DMS 273 (cell line): ENCODE results near the gene DCANP1.
A peak's percentile ranks its signal among the peaks of the same experiment; 100 is the strongest.

ENCODE experiments used
- DNase-seq: peaks from one replicate; lab custom pipeline; 2025; ENCODE audit not compliant: unreplicated experiment; lab: John Stamatoyannopoulos, UW

Gene DCANP1

GRCh38 chr5:135480511-135480910, 33.4 kb upstream of the DCANP1 start:
- no peak for DNase-seq

DNA sequence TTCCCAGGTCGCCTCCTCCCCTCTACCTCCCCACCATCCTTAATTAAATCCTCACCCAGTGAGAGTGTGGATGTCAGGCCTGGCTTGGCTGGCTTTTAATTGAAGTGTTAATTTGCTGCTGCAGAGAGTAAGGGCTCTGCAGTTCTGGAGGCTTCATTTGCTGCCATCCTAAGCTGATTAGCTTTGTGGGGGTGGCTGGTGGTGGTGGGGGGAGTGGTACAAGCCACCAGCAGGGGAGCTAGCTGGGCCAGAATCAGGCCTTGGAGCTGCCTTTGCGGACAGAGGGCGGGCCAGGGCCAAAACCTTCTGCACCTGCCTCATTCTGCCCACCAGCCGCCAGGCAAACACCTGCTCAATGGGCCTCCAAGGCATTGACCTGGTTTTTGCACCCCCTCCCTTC, 31.8 kb upstream of the DCANP1 start:
- peak; percentile 38 for DNase-seq

DNA sequence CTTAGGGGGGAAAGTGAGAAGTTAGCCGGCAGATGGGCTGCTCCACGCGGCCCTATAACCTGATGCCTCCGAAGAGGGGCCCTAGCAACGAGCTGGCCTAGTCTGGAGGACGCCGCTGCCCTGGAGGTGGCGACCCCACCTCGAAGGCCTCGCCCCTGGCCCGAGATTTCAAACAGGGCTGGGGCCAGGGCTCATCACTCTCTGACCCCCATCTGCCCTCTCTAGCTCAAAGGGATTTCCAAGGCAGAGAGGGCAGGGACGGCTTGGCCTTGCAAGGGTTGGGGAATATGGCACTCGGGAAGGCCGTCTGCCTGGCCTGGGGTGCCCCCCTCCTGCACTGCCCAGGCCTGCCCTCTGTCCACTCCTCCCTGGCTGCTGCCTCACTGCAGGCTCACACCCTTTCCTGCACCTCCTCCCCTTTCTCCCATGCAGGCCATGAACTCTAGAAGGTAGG, 30.5 kb upstream of the DCANP1 start:
- DNase-seq, result no peak

DNA sequence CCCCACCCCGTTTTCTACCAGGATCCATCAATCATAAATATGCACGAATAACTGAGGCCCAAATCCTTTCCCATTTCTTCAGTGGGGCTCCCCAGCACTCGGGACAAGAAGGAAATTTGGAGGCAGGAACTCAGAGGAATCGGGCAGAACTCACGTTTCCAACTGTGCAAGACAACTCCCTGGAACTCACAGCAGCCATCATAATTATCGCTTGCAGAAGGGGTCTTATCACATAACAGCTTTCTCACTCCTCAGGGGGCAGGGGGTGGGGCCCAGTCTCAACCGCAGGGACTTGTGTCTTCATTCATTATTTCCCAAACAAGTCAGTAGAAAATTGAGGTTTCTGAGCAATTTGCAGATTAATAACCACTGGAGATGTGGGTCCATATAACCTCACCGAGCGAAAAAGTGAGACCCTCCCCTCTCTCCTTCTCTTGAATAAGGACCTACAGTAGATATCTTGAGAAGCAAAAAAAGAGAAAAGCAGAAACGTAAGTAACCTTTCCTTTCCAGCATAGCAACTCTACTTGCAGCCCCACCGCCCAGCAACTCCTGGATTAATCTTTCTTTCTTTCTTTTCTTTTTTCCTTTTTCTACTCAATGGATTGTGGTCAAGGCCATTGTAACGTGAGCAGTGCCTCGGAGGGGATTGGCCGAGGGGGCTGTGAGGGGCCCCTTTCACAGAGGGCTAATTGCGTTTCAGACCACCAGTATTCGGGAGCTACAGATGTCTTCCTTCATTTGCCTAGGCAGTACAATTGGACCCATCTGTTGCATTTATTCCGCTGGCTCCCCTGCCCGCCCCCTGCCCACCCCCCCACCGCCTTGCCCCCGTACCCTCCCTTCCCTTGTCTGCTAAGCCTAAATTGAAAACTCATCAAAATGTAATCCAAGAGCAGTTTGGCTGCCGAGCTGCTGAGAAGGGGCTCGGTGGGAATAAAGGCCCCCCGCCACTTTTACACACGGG, 29.8 kb upstream of the DCANP1 start:
- peak; percentile 93 for DNase-seq

- DNase-seq, result no peak
Observed at GRCh38 chr5:135473956-135474670, 27.0 kb upstream of the DCANP1 start.

- no peak for DNase-seq
Observed at GRCh38 chr5:135472141-135472540, 25.0 kb upstream of the DCANP1 start.

DNA sequence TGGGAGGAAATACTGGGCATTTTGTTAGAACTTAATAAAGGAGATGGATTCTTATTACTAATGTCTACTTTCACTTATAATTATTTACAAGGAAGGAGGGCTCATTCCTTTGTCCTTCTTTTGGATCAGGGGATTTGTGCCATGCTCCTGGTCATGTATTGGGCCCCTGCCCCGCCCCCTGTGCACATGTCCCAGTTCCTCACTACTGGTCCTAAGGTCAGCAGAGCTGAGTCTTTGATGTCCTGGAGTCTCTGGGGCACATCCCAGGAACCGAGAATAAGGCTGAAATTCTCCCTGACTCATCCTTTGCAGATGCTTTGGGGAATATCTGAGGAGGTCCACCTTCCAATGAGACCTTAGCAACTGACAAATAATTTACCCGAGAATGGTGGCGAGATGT, 24.6 kb upstream of the DCANP1 start:
- no peak for DNase-seq

- no peak for DNase-seq
Observed at GRCh38 chr5:135469911-135470310, 22.8 kb upstream of the DCANP1 start.

GRCh38 chr5:135468541-135468940, 21.4 kb upstream of the DCANP1 start:
- no peak for DNase-seq

- peak; percentile 56 for DNase-seq
Observed at GRCh38 chr5:135467871-135468485, 20.8 kb upstream of the DCANP1 start.

- DNase-seq, result no peak
Observed at GRCh38 chr5:135467051-135467625, 20.0 kb upstream of the DCANP1 start.

- DNase-seq, result peak; percentile 94
Observed at GRCh38 chr5:135466178-135467050, 19.3 kb upstream of the DCANP1 start.

- DNase-seq, result no peak
Observed at GRCh38 chr5:135465391-135466122, 18.4 kb upstream of the DCANP1 start.

- DNase-seq, result peak; percentile 92
Observed at GRCh38 chr5:135462304-135462703, 15.2 kb upstream of the DCANP1 start.

DNA sequence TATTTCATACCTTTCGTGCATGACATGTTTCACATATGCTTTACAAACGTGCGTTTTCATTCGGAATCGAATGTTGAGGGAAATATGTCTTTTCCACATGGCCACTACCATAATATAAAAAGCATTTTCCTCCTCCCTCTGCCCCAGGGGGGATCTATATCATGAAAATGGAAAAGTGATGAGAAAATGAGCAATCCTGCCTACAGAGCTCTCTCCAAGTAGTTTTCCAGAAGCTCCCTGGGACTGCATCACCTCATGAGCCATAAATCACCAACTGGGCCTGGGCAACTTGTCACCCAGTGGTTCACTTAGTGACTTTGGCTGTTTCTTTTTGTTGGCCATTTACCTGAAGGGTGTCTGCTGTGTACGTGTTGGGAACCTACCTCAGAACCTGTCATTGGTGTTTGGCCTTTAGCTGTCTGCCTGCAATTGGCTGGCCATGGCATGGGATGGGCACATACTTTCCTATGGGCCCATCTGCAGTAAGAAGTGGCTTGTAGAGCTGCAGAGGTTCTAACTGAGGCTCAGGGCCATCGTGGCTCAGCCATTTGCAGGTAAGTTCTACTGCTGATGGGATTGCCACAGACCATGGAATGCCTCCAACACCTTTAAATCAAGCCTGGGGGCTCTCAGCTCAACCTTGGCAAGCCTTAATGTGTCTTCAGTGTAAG, 14.5 kb upstream of the DCANP1 start:
- DNase-seq, result no peak

DNA sequence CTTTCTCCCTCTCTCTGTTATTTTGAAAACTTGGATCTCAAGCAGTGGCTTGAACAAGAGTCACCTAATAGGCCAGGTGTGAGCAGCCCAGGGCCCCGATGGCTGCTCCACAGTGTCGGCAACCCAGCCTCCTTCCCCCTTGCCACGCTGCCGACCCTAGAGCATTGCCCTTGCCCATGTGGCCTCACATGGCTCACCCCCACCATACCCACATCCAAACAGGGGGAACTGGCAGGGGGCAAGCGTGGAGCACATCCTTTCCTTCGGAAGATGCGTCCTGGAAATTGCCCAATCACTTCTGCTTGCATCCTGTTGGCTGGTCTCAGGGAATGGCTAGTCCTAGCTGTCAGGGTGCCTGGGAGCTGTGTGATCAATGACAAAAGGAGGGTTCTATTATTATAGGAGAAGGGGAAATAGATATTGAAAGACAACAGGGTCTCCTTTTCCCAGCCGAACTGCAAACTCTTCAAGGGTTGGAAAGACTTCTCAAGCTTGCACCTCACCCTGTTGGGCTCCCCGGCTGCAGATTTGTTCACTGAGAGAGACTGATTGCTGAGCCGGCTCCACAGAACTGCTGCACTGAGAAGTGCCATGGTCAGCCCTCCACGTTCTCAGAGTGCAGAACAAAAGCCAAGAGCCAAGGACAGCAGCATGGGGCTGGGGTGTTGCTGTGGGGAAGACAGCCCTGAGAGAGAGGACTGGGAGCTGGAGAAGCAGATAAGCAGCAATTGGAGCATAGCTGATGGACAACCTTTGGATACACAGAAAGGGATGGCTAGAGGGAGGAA, 13.3 kb upstream of the DCANP1 start:
- DNase-seq, result no peak

- DNase-seq, result no peak
Observed at GRCh38 chr5:135458921-135459331, 11.8 kb upstream of the DCANP1 start.

DNA sequence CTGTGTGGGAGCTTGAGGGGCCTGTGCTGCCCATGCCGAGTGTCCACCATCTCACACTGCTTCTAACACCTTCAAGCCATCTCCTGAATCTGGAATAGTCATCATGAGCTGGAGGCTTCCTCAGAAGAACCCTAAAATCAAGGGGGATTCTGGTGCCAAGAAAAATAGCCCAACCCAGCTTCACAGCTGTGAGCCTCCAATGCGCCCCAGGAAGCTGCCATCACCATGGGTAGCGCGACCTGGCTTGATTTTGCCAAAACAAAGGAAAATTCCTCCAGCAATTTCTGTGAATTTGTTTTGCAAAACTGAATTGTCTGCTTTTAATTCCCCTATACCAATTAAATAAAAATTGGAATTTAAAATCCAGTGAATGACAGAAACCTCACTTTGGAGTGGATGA, 11.2 kb upstream of the DCANP1 start:
- DNase-seq, result no peak
